Panc1 (cell line): ENCODE measurements around the gene TTC27. TPM values are rescaled to one million over a fixed set of nuclear protein-coding genes. Genes with fewer than 3 reads are reported as not detected.

Experiments
- ATAC-seq: fragments of 200-7000 bp; cut with Tn5 transposase; 2 replicates; pipeline ENCODE4 v1.9.1; 2020; ENCODE audit warnings: mild to moderate bottlenecking, moderate library complexity
- BruUV-seq: library from RNA; stranded (reverse); fragments of 400-500 nt; replicated peaks from 2 replicates; lab custom pipeline; 2021; lab: Mats Ljungman, UMichigan
- CTCF ChIA-PET: fragments of 300-600 bp; sonication (Branson Sonifier 250); formaldehyde crosslinking; loops from one replicate; lab custom pipeline; 2022; ENCODE audit warnings: antibody characterized with exemption; lab: Charles Lee
- POLR2A ChIA-PET: fragments of 300-600 bp; sonication (Branson Sonifier 250); formaldehyde crosslinking; loops from one replicate; lab custom pipeline; 2022; ENCODE audit warnings: antibody characterized with exemption; lab: Charles Lee
- DNase-seq: peaks from one replicate; pipeline ENCODE4 v3.0.0-alpha.2; 2010; ENCODE audit warnings: low read depth, low spot score
- H3K27ac ChIP-seq: 2 replicates; pipeline ENCODE4 v1.5.1; 2011; ENCODE audit warnings: mild to moderate bottlenecking, low read length, inconsistent platforms
- H3K27me3 ChIP-seq: fragments of 200-500 bp; sonication (Bioruptor generic); 2 replicates; pipeline ENCODE4 v1.6.0; 2014; ENCODE audit warnings: low read length, inconsistent platforms; ENCODE audit not compliant: control insufficient read depth, insufficient read depth
- H3K36me3 ChIP-seq: fragments of 200-500 bp; sonication (Bioruptor generic); 2 replicates; pipeline ENCODE4 v1.5.1; 2014; ENCODE audit warnings: inconsistent platforms, mild to moderate bottlenecking, low read length, moderate library complexity; ENCODE audit not compliant: control insufficient read depth, insufficient read depth
- H3K4me1 ChIP-seq: 2 replicates; pipeline ENCODE4 v1.5.1; 2011; ENCODE audit warnings: inconsistent platforms, mild to moderate bottlenecking, low read length, moderate library complexity; ENCODE audit not compliant: control insufficient read depth, insufficient read depth
- H3K4me3 ChIP-seq, 2 experiments: 2 replicates each; pipeline ENCODE4 v1.5.1; 2011 to 2012; ENCODE audit warnings: low read depth in 2 of 2, low read length in 2 of 2, mild to moderate bottlenecking in 2 of 2, inconsistent platforms in 1 of 2, moderate library complexity in 1 of 2
- H3K9me3 ChIP-seq: fragments of 200-500 bp; sonication (Bioruptor generic); 2 replicates; pipeline ENCODE4 v1.5.1; 2014; ENCODE audit warnings: low read depth, mild to moderate bottlenecking, inconsistent platforms, low read length, moderate library complexity; ENCODE audit not compliant: control insufficient read depth, insufficient read depth
- POLR2AphosphoS5 ChIP-seq: IDR thresholded peaks from 2 replicates; pipeline ENCODE4 v1.6.1; 2012; ENCODE audit warnings: mild to moderate bottlenecking, low read depth, low read length, moderate library complexity
- SIN3A ChIP-seq: IDR thresholded peaks from 2 replicates; pipeline ENCODE4 v1.6.1; 2012; ENCODE audit warnings: low read depth, mild to moderate bottlenecking, low read length, moderate library complexity, borderline replicate concordance; ENCODE audit not compliant: insufficient read depth
- TCF7L2 ChIP-seq: IDR thresholded peaks from 2 replicates; pipeline ENCODE4 v1.6.1; 2011; ENCODE audit warnings: mild to moderate bottlenecking, low read depth, low read length, inconsistent platforms
- in situ Hi-C: cut with HindIII; loops from 2 replicates; pipeline ENCODE4 v1.10.0; 2016; ENCODE audit warnings: low sequenced_read_pairs, low pct_unique_long_range_greater_than_20kb
- intact Hi-C: fragments of 100-400 bp; cut with micrococcal nuclease; formaldehyde crosslinking; loops from one replicate; pipeline ENCODE4 v1.10.0; 2022; ENCODE audit not compliant: unreplicated experiment
- total RNA-seq: library from RNA; stranded (reverse); gene quantifications from one replicate; pipeline ENCODE4 v1.2.1, GENCODE V29; 2021; ENCODE audit not compliant: unreplicated experiment
- TF ChIP-seq, protein P1 (sequence below): fragments of 450-650 bp; IDR thresholded peaks from 2 replicates; pipeline ENCODE4 v1.5.1; 2017; ENCODE audit warnings: mild to moderate bottlenecking
- TF ChIP-seq, protein P2 (sequence below), 2 experiments: IDR thresholded peaks; 2 replicates each; pipeline ENCODE4 v1.6.1; 2011 to 2012; ENCODE audit warnings: low read depth in 2 of 2, control low read depth in 1 of 2, low read length in 1 of 2, mild to moderate bottlenecking in 1 of 2, moderate library complexity in 1 of 2; ENCODE audit not compliant: insufficient read depth in 1 of 2

The TTC27 gene
- total RNA-seq, 1 experiment from 2014 or later: 24.7 TPM

DNA sequence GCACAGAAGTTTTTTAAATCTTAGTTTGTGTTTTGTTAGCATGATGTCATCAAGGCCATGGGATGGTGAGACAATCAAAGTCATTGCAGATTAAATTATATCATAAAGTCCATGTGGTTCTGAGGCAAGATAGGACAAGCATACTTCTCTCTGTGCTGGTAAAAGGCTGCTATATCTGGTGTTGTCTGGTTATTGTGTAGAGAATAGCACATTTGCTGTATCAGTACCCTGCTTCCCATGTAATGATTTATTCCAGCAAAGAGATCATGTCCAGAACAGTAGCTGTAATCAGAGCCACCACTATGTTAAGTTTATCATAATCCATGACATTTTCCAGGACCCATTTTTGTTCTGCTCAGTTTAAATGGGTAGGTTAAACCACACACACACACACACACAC, 123.0 kb downstream of the TTC27 start:
- Histone ChIP-seq H3K27ac (no peak overlapping the region), H3K9me3 (no peaks in the 10 kb centered on the region), H3K4me1 (no peaks in the 10 kb centered on the region), H3K4me3 (no peak overlapping the region), H3K36me3 (no peaks in the 10 kb centered on the region), H3K27me3 (no peaks in the 10 kb centered on the region)
- ChIA-PET POLR2A (no interaction called here), CTCF (no interaction called here)
- no peak for TF ChIP-seq POLR2AphosphoS5
- TF ChIP-seq TCF7L2: no peak
- TF ChIP-seq, protein P1, sequence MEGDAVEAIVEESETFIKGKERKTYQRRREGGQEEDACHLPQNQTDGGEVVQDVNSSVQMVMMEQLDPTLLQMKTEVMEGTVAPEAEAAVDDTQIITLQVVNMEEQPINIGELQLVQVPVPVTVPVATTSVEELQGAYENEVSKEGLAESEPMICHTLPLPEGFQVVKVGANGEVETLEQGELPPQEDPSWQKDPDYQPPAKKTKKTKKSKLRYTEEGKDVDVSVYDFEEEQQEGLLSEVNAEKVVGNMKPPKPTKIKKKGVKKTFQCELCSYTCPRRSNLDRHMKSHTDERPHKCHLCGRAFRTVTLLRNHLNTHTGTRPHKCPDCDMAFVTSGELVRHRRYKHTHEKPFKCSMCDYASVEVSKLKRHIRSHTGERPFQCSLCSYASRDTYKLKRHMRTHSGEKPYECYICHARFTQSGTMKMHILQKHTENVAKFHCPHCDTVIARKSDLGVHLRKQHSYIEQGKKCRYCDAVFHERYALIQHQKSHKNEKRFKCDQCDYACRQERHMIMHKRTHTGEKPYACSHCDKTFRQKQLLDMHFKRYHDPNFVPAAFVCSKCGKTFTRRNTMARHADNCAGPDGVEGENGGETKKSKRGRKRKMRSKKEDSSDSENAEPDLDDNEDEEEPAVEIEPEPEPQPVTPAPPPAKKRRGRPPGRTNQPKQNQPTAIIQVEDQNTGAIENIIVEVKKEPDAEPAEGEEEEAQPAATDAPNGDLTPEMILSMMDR: no peak
- TF ChIP-seq, protein P2, sequence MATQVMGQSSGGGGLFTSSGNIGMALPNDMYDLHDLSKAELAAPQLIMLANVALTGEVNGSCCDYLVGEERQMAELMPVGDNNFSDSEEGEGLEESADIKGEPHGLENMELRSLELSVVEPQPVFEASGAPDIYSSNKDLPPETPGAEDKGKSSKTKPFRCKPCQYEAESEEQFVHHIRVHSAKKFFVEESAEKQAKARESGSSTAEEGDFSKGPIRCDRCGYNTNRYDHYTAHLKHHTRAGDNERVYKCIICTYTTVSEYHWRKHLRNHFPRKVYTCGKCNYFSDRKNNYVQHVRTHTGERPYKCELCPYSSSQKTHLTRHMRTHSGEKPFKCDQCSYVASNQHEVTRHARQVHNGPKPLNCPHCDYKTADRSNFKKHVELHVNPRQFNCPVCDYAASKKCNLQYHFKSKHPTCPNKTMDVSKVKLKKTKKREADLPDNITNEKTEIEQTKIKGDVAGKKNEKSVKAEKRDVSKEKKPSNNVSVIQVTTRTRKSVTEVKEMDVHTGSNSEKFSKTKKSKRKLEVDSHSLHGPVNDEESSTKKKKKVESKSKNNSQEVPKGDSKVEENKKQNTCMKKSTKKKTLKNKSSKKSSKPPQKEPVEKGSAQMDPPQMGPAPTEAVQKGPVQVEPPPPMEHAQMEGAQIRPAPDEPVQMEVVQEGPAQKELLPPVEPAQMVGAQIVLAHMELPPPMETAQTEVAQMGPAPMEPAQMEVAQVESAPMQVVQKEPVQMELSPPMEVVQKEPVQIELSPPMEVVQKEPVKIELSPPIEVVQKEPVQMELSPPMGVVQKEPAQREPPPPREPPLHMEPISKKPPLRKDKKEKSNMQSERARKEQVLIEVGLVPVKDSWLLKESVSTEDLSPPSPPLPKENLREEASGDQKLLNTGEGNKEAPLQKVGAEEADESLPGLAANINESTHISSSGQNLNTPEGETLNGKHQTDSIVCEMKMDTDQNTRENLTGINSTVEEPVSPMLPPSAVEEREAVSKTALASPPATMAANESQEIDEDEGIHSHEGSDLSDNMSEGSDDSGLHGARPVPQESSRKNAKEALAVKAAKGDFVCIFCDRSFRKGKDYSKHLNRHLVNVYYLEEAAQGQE (IDR thresholded peaks at IDR 0.05; ENCODE audit: insufficient read depth in 1 of 2, low read depth in 2 of 2, low read length in 1 of 2): no peak
- TF ChIP-seq SIN3A: no peak
- intact Hi-C loops (no loop called here), in situ Hi-C loops (no loop called here)
- DNase-seq: no peak
- no TSS peak for BruUV-seq
- no peak for ATAC-seq

DNA sequence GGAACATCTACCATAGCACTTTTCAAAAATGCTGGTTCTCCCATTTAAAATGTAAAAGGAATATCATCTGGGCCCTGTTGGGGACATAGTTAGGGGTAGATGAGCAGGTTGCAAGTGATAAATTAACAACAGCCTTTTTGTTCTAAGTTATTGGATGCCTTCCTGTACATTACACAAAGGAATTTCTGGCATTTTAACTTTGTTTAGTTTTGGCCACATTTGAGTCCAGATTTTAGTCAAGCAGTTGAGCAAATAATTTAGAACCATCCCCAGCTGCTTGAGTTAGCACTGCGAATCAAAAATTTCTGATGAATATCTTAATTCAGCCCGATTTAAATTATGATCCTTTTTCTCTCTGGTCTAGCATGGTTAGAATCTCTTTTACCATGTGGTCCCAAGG, 124.4 kb downstream of the TTC27 start:
- ChIA-PET POLR2A (no interaction called here), CTCF (no interaction called here)
- DNase-seq (no peak), ATAC-seq (no peak)
- intact Hi-C loops (no loop called here), in situ Hi-C loops (no loop called here)
- no peak for TF ChIP-seq SIN3A
- TF ChIP-seq, protein P1: no peak
- no peak for TF ChIP-seq POLR2AphosphoS5
- TF ChIP-seq TCF7L2: no peak
- TF ChIP-seq, protein P2 (IDR thresholded peaks at IDR 0.05; ENCODE audit: insufficient read depth in 1 of 2, low read depth in 2 of 2, low read length in 1 of 2): no peak
- no peak overlapping the region for H3K4me3 ChIP-seq
- H3K27me3 ChIP-seq: no peaks in the 10 kb centered on the region
- H3K4me1 ChIP-seq: no peaks in the 10 kb centered on the region
- BruUV-seq: no TSS peak
- no peaks in the 10 kb centered on the region for H3K36me3 ChIP-seq
- no peaks in the 10 kb centered on the region for H3K9me3 ChIP-seq
- no peak overlapping the region for H3K27ac ChIP-seq
